SHP77 treated with DMSO at 0.1 percent for 48 hours (cell line): Measurements from ENCODE around the gene PITPNM3.
"Not testable (repeated sequence)": the region's sequence is repeated elsewhere in the genome, so short reads cannot be mapped to it uniquely, and the experiment has no call there.

Experiments
- DNase-seq: peaks from one replicate; lab custom pipeline; 2025; lab: John Stamatoyannopoulos, UW

Gene PITPNM3

DNA sequence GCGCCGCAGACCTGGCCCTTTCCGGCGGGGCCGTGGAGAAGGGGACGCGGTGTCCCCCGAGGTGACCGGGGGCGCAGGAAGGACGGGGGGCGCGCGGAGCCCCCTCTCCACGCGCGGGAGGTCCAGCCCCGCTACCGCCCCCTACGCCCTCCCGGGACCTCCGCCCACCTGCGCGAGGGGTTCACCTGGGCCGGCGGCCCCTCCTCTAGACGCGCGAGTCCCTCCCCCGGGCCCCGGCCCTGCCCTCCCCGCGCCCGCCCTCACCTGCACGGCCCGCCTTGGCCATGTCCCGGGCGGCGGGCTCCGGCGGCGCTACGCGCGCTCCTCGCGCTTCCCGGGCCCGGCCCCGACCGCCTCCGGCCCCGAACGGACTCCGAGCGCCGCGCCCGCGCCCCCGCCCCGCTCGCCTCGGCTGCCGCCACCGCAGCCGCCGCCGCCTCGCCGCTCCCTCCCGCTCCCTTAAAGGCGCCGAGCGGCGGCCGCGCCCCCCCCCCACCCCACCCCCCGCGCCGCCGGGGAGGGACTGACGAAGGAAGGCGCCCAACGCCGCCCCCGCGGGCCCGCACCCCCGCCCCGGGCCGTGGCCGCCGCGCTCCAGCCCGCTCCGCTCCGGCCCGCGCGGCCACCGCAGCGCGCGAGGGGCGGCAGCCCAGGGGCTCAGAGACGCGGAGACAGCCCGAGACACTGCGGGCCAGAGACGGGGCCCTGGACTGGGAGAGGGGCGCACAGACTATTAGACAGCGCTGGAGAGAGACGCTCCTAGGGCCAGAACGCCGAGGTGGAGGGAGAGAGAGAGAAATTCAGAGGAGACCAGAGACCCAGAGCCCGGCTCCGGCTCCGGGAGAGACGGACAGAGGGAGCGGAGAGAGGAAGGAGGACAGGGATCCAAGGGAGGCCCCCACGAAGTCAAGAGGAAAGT is at the start of gene PITPNM3:
Gene PITPNM3 (minus strand): TSS at position 435 of the 919 bp plus-strand sequence. CDS start 149 bp downstream, at position 286.
- DNase-seq: no peak

- DNase-seq: no peak
These were observed 48.8 kb upstream of the PITPNM3 start for GRCh38 chr17:6605142-6605541.

- no peak for DNase-seq
These were observed 47.5 kb upstream of the PITPNM3 start for GRCh38 chr17:6603744-6604325.

- DNase-seq: no peak
These were observed 45.8 kb upstream of the PITPNM3 start for GRCh38 chr17:6602141-6602540.

GRCh38 chr17:6599364-6599763 is 43.0 kb upstream of the PITPNM3 start:
- no peak for DNase-seq

DNA sequence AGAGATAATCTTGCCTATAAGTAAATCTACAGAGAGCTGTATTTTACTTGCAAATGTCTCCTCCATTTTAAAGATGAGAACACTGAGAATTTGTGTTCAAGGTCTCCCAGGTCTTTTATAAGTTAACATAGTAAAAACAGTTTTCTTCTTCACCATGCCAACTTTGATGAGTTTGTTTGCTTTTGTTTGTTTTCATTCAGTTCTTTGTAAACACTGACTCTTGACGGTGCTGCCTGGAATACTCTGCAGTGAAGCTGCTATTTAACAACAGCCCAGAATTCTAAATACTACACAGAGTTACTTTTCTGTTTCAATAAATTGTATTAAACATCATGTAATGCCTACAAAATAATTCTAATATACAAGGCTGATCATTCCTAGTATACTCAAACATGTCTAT is 41.4 kb upstream of the PITPNM3 start:
- DNase-seq: no peak

GRCh38 chr17:6596941-6597340 is 40.6 kb upstream of the PITPNM3 start:
- DNase-seq: no peak

DNA sequence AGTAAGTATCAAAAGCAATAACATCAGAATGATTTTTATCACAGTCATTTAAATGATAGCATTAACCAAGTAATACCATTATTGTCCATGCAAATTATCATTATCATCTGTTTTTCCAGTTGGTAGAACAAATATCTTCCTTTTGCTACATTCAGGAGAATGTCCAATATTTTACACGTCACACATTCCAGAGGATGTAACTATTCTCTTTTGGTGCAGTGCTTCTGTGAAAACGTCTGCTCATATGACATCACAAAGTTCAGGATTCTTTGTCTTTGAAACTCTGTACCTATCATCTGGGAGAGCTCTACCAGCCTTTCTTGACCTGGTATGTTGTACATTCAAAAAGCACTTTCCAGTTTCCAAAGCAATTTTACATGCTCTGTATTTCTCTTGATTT is 40.2 kb upstream of the PITPNM3 start:
- no peak for DNase-seq

- DNase-seq: no peak
These were observed 39.7 kb upstream of the PITPNM3 start for GRCh38 chr17:6596081-6596480.

DNA sequence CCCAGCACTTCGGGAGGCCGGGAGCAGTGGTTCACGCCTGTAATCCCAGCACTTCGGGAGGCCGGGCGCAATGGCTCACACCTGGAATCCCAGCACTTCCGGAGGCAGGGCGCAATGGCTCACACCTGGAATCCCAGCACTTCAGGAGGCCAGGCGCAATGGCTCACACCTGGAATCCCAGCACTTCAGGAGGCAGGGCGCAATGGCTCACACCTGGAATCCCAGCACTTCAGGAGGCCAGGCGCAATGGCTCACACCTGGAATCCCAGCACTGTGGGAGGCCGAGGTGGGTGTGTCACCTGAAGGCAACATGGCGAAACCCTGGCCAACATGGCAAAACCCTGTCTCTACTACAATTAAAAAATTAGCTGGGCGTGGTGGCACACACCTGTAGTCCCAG is 37.0 kb upstream of the PITPNM3 start:
- DNase-seq: not testable (repeated sequence)

GRCh38 chr17:6592173-6592572 is 35.8 kb upstream of the PITPNM3 start:
- DNase-seq: no peak

DNA sequence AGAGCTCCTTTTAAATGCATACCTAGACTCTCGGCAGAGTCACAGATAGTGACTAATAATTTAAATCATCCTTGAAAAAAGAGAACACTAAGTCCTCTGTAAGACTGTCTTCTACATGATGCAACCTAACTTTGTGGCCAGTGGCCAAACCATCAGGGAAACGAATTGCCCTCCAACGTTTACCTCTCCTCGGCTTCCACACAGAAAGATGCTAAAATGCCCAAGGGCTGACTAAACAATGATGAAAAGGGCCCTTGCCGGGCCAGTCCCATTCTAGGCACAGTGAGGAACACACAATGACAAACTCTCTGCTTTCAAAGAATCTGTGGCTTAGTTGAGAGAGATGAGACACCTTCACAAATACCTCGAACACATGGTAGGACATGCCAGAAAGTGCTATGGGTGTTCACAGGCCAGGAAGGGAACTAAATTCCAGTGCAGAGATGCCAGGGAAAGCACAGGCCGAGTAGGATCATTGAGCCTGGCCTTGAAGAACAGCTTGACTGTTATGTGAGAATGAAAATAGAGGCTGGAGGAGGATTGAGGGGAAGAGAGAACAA is 35.3 kb upstream of the PITPNM3 start:
- no peak for DNase-seq

GRCh38 chr17:6589266-6589946 is 33.1 kb upstream of the PITPNM3 start:
- DNase-seq: no peak

DNA sequence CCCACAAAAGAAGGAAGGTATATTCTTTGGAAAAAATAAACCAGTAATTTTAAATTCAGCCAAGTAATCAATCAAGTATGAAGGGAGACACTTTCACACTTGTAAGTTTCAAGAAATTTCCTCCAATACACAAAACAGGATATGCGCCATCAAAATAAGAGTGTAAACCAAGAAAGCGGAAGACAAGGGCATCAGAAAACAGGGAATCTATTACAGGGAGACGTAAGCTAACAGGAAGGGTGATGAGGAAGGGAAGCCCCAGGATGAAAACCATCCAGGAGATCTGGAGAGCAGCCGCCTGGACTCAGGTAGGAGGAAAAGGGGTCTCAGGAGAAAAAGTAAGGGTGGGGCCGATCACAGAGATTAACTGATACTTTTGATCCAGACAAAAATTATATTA is 31.8 kb upstream of the PITPNM3 start:
- DNase-seq: no peak

GRCh38 chr17:6587310-6587709 is 31.0 kb upstream of the PITPNM3 start:
- DNase-seq: no peak

DNA sequence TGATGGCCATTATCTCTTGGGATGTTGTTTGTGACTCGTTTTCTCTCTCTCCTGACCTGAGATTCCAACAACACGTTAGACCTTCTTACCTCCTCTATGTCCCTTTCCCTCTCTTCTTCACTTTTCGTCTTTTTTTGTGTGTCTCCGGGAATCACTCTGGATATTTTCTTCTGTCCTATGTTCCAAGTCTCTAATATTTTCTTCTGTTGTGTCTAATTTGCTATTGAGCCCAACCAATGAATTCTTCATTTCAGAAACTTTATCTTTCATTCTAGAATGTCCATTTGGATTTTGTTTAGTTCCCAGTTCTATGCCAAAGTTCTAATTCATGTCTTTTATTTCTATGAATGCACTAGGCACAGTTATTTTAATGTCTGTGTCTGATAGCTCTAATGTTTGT is 27.1 kb upstream of the PITPNM3 start:
- no peak for DNase-seq

DNA sequence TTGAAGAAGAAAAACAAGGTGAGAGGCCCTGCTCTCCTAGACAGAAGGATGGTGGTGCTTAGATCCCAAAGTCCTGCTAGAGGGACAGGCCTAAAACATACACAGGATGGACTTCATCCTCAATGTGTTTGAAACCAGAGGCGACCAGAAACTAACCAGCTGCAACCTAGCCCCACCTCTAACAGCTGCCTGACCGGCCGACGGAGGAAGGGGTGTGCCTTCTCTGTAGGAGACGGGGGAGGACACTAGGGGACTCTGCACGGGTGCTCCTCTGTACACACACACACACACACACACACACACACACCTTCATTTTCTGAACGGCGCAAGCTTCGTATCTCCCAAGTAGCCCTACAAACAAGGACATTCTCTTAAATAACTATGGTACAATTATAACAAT is 24.3 kb upstream of the PITPNM3 start:
- DNase-seq: no peak

DNA sequence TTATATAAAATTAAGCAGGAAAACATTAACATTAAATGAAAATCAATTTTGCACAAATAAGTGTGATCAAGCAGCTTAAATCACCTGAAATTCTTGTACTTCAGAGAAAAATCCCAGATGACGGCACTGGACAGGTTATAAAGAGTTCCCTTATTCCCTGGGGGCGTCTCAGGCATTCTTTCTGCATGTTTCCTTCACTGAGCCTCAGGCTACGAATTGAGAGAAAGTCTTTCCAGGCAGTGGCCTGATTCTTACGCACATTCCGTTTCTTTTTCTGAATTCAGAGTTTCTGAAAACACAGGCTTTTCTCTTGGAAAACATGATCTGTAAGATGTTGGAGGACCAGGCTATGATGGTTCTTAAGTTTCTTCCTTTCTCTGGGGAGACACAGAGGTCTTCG is 22.1 kb upstream of the PITPNM3 start:
- DNase-seq: no peak

- DNase-seq: no peak
These were observed 21.4 kb upstream of the PITPNM3 start for GRCh38 chr17:6577686-6578263.

- no peak for DNase-seq
These were observed 19.9 kb upstream of the PITPNM3 start for GRCh38 chr17:6576038-6576785.

GRCh38 chr17:6575596-6575988 is 19.2 kb upstream of the PITPNM3 start:
- no peak for DNase-seq
